WTC11 (cell line): ENCODE measurements around the gene RABL6. TPM values are rescaled to one million over a fixed set of nuclear protein-coding genes. Genes with fewer than 3 reads are reported as not detected.

Source experiments
- ATAC-seq: fragments of 200-7000 bp; cut with Tn5 transposase; 2 replicates; pipeline ENCODE4 v1.10.0; 2021; ENCODE audit warnings: mild to moderate bottlenecking, moderate library complexity
- CTCF ChIA-PET: fragments of 300-600 bp; sonication (Branson Sonifier 250); formaldehyde crosslinking; loops from one replicate; lab custom pipeline; 2021; ENCODE audit warnings: antibody characterized with exemption; lab: Charles Lee
- POLR2A ChIA-PET: fragments of 350-600 bp; sonication (Branson Sonifier 250); formaldehyde crosslinking; loops from one replicate; lab custom pipeline; 2021; ENCODE audit warnings: antibody characterized with exemption; lab: Charles Lee
- DNase-seq: peaks from one replicate; pipeline ENCODE4 v3.0.0; 2021; ENCODE audit warnings: low spot score
- H3K27ac Mint-ChIP-seq: 2 replicates; pipeline ENCODE4 v1.8.0; 2021; ENCODE audit warnings: mixed read lengths
- H3K27me3 Mint-ChIP-seq: 2 replicates; pipeline ENCODE4 v1.8.0; 2021; ENCODE audit warnings: low read depth, mild to moderate bottlenecking, moderate library complexity, mixed read lengths
- H3K36me3 Mint-ChIP-seq: 2 replicates; pipeline ENCODE4 v1.8.0; 2021; ENCODE audit warnings: mixed read lengths
- H3K4me1 Mint-ChIP-seq: 2 replicates; pipeline ENCODE4 v1.8.0; 2022; ENCODE audit warnings: mixed read lengths
- H3K4me3 Mint-ChIP-seq: 2 replicates; pipeline ENCODE4 v1.8.0; 2021; ENCODE audit warnings: mild to moderate bottlenecking, moderate library complexity, mixed read lengths
- H3K9me3 Mint-ChIP-seq: 2 replicates; pipeline ENCODE4 v1.8.0; 2021; ENCODE audit warnings: mixed read lengths
- ATF1 ChIP-seq: sonication (generic); formaldehyde crosslinking; IDR thresholded peaks from 2 replicates; pipeline ENCODE4 v1.8.1; 2023; ENCODE audit warnings: mild to moderate bottlenecking, moderate library complexity, missing genetic modification reagents
- EMX1 ChIP-seq: fragments of 250-450 bp; sonication (Bioruptor Pico); IDR thresholded peaks from 2 replicates; pipeline ENCODE4 v1.8.0; 2021; ENCODE audit warnings: mild to moderate bottlenecking
- GABPB1 ChIP-seq: sonication (generic); formaldehyde crosslinking; IDR thresholded peaks from 2 replicates; pipeline ENCODE4 v1.8.1; 2023; ENCODE audit warnings: mild to moderate bottlenecking, missing genetic modification reagents
- IRF2 ChIP-seq: sonication (generic); formaldehyde crosslinking; IDR thresholded peaks from 2 replicates; pipeline ENCODE4 v1.8.0; 2022; ENCODE audit warnings: low read depth, missing genetic modification reagents, borderline replicate concordance
- MYBL2 ChIP-seq: sonication (generic); formaldehyde crosslinking; IDR thresholded peaks from 2 replicates; pipeline ENCODE4 v1.8.1; 2023; ENCODE audit warnings: mild to moderate bottlenecking, moderate library complexity, missing genetic modification reagents
- NFATC4 ChIP-seq: fragments of 250-450 bp; sonication (Bioruptor Pico); IDR thresholded peaks from 2 replicates; pipeline ENCODE4 v1.9.0; 2021; ENCODE audit warnings: mild to moderate bottlenecking
- NR1H2 ChIP-seq: sonication (generic); formaldehyde crosslinking; IDR thresholded peaks from 2 replicates; pipeline ENCODE4 v1.9.0; 2021; ENCODE audit warnings: mild to moderate bottlenecking, moderate library complexity, missing genetic modification reagents
- NR3C1 ChIP-seq: sonication (generic); formaldehyde crosslinking; conservative IDR thresholded peaks from 2 replicates; pipeline ENCODE4 v1.8.1; 2023; ENCODE audit warnings: low read depth, mild to moderate bottlenecking, missing genetic modification reagents
- TEAD4 ChIP-seq: sonication (generic); formaldehyde crosslinking; IDR thresholded peaks from 2 replicates; pipeline ENCODE4 v1.8.0; 2022; ENCODE audit warnings: mild to moderate bottlenecking, missing genetic modification reagents
- TP53 ChIP-seq: sonication (generic); formaldehyde crosslinking; IDR thresholded peaks from 2 replicates; pipeline ENCODE4 v1.8.1; 2023; ENCODE audit warnings: mild to moderate bottlenecking, missing genetic modification reagents
- ZNF121 ChIP-seq: sonication (generic); formaldehyde crosslinking; IDR thresholded peaks from 2 replicates; pipeline ENCODE4 v1.8.0; 2023; ENCODE audit warnings: missing genetic modification reagents
- total RNA-seq: library from RNA; stranded (reverse); gene quantifications from 3 replicates; pipeline ENCODE4 v1.2.3, GENCODE V29; 2021
- TF ChIP-seq, protein P1 (sequence below): sonication (generic); formaldehyde crosslinking; IDR thresholded peaks from 2 replicates; pipeline ENCODE4 v1.8.1; 2023; ENCODE audit warnings: mild to moderate bottlenecking, moderate library complexity, missing genetic modification reagents
- TF ChIP-seq, protein P2 (sequence below): sonication (generic); formaldehyde crosslinking; IDR thresholded peaks from 2 replicates; pipeline ENCODE4 v1.8.0; 2022; ENCODE audit warnings: mild to moderate bottlenecking, missing genetic modification reagents
- TF ChIP-seq, protein P3 (sequence below): sonication (generic); formaldehyde crosslinking; IDR thresholded peaks from 2 replicates; pipeline ENCODE4 v1.8.0; 2023; ENCODE audit warnings: mild to moderate bottlenecking, missing genetic modification reagents
- TF ChIP-seq, protein P4 (sequence below): sonication (generic); formaldehyde crosslinking; IDR thresholded peaks from 2 replicates; pipeline ENCODE4 v1.8.1; 2022; ENCODE audit warnings: low read depth, missing genetic modification reagents, borderline replicate concordance
- TF ChIP-seq, protein P5 (sequence below): sonication (generic); formaldehyde crosslinking; conservative IDR thresholded peaks from 2 replicates; pipeline ENCODE4 v1.8.1; 2023; ENCODE audit warnings: mild to moderate bottlenecking, low read depth, missing genetic modification reagents, moderate library complexity
- TF ChIP-seq, protein P6 (sequence below): fragments of 200-600 bp; IDR thresholded peaks from 2 replicates; pipeline ENCODE4 v1.8.0; 2022; ENCODE audit warnings: antibody characterized with exemption
- TF ChIP-seq, protein P7 (sequence below): sonication (generic); formaldehyde crosslinking; IDR thresholded peaks from 2 replicates; pipeline ENCODE4 v1.8.0; 2022; ENCODE audit warnings: mild to moderate bottlenecking, missing genetic modification reagents
- TF ChIP-seq, protein P8 (sequence below): sonication (generic); formaldehyde crosslinking; IDR thresholded peaks from 2 replicates; pipeline ENCODE4 v1.8.0; 2022; ENCODE audit warnings: mild to moderate bottlenecking, missing genetic modification reagents

The RABL6 gene
- total RNA-seq, 1 experiment from 2014 or later: 171 TPM

DNA sequence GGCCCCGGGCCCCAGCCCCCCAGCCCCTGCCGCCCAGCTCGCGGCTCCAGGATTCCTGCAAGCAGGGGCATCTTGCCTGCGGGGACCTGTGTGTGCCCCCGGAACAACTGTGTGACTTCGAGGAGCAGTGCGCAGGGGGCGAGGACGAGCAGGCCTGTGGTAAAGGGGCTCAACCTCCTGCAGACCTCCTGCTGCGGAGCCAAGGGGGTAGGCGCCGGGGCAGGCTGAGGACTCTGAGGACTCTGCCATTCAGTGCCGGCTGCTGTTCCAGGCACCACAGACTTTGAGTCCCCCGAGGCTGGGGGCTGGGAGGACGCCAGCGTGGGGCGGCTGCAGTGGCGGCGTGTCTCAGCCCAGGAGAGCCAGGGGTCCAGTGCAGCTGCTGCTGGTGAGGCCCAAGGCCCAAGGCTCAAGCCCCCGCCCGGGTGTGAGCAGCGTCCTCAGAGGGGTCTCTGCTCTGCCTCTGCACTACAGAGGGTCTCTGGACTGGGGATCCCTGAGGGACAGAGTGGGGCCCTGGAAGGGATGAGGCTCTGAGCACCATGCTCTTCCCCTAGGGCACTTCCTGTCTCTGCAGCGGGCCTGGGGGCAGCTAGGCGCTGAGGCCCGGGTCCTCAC is 47.8 kb downstream of the RABL6 start (continued):
- TF ChIP-seq, protein P1, sequence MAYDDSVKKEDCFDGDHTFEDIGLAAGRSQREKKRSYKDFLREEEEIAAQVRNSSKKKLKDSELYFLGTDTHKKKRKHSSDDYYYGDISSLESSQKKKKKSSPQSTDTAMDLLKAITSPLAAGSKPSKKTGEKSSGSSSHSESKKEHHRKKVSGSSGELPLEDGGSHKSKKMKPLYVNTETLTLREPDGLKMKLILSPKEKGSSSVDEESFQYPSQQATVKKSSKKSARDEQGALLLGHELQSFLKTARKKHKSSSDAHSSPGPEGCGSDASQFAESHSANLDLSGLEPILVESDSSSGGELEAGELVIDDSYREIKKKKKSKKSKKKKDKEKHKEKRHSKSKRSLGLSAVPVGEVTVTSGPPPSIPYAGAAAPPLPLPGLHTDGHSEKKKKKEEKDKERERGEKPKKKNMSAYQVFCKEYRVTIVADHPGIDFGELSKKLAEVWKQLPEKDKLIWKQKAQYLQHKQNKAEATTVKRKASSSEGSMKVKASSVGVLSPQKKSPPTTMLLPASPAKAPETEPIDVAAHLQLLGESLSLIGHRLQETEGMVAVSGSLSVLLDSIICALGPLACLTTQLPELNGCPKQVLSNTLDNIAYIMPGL (CRISPR knock-in tag): no peak
- TF ChIP-seq, protein P2, sequence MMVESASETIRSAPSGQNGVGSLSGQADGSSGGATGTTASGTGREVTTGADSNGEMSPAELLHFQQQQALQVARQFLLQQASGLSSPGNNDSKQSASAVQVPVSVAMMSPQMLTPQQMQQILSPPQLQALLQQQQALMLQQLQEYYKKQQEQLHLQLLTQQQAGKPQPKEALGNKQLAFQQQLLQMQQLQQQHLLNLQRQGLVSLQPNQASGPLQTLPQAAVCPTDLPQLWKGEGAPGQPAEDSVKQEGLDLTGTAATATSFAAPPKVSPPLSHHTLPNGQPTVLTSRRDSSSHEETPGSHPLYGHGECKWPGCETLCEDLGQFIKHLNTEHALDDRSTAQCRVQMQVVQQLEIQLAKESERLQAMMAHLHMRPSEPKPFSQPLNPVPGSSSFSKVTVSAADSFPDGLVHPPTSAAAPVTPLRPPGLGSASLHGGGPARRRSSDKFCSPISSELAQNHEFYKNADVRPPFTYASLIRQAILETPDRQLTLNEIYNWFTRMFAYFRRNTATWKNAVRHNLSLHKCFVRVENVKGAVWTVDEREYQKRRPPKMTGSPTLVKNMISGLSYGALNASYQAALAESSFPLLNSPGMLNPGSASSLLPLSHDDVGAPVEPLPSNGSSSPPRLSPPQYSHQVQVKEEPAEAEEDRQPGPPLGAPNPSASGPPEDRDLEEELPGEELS: no peak
- TF ChIP-seq, protein P3, sequence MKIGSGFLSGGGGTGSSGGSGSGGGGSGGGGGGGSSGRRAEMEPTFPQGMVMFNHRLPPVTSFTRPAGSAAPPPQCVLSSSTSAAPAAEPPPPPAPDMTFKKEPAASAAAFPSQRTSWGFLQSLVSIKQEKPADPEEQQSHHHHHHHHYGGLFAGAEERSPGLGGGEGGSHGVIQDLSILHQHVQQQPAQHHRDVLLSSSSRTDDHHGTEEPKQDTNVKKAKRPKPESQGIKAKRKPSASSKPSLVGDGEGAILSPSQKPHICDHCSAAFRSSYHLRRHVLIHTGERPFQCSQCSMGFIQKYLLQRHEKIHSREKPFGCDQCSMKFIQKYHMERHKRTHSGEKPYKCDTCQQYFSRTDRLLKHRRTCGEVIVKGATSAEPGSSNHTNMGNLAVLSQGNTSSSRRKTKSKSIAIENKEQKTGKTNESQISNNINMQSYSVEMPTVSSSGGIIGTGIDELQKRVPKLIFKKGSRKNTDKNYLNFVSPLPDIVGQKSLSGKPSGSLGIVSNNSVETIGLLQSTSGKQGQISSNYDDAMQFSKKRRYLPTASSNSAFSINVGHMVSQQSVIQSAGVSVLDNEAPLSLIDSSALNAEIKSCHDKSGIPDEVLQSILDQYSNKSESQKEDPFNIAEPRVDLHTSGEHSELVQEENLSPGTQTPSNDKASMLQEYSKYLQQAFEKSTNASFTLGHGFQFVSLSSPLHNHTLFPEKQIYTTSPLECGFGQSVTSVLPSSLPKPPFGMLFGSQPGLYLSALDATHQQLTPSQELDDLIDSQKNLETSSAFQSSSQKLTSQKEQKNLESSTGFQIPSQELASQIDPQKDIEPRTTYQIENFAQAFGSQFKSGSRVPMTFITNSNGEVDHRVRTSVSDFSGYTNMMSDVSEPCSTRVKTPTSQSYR: no peak
- TF ChIP-seq, all 79 proteins: peak for 0

DNA sequence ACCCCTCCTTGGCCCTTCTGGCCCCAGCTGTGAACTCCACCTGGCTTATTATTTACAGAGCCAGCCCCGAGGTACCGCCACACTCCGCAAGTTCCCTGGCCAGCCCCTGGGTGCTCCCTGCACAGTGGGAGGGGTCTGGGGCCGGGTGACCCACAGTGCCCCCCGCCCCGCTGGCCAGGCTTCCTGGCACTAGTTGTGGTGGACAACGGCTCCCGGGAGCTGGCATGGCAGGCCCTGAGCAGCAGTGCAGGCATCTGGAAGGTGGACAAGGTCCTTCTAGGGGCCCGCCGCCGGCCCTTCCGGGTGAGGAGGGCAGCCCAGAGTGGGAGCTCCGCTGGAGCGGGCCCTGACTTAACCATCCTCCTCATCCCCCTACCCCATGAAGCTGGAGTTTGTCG is 48.3 kb downstream of the RABL6 start:
- H3K4me3 Mint-ChIP-seq: no peak overlapping the region
- no peak overlapping the region for H3K27ac Mint-ChIP-seq
- peak; percentile 8 for DNase-seq

More for the DNA sequence above, 48.3 kb downstream of the RABL6 start:
- ChIA-PET POLR2A (interaction anchor here (1.1 kb wide), 1 partner anchor 9 kb away, joined by 5 read pairs; no protein-coding TSS in a partner anchor), CTCF (interaction anchor here (0.8 to 3.0 kb wide), 4 partner anchors 12 to 93 kb away, joined by 3 to 13 read pairs (median 5); partner anchors contain the start of gene AJM1)
- Mint-ChIP-seq H3K4me1 (no peaks in the 10 kb centered on the region), H3K27me3 (no peaks in the 10 kb centered on the region), H3K9me3 (no peaks in the 10 kb centered on the region), H3K36me3 (no peaks in the 10 kb centered on the region)
- no peak for TF ChIP-seq TP53 (CRISPR knock-in tag)
- TF ChIP-seq, protein P4, sequence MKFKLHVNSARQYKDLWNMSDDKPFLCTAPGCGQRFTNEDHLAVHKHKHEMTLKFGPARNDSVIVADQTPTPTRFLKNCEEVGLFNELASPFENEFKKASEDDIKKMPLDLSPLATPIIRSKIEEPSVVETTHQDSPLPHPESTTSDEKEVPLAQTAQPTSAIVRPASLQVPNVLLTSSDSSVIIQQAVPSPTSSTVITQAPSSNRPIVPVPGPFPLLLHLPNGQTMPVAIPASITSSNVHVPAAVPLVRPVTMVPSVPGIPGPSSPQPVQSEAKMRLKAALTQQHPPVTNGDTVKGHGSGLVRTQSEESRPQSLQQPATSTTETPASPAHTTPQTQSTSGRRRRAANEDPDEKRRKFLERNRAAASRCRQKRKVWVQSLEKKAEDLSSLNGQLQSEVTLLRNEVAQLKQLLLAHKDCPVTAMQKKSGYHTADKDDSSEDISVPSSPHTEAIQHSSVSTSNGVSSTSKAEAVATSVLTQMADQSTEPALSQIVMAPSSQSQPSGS: no peak
- no peak for TF ChIP-seq TEAD4 (CRISPR knock-in tag)
- no peak for TF ChIP-seq MYBL2 (CRISPR knock-in tag)
- TF ChIP-seq, protein P1 (CRISPR knock-in tag): no peak
- no peak for TF ChIP-seq IRF2 (CRISPR knock-in tag)
- no peak for TF ChIP-seq EMX1 (CRISPR knock-in tag)
- TF ChIP-seq ZNF121: no peak
- TF ChIP-seq NR3C1 (CRISPR knock-in tag): no peak
- no peak for TF ChIP-seq GABPB1 (CRISPR knock-in tag)
- TF ChIP-seq, protein P5, sequence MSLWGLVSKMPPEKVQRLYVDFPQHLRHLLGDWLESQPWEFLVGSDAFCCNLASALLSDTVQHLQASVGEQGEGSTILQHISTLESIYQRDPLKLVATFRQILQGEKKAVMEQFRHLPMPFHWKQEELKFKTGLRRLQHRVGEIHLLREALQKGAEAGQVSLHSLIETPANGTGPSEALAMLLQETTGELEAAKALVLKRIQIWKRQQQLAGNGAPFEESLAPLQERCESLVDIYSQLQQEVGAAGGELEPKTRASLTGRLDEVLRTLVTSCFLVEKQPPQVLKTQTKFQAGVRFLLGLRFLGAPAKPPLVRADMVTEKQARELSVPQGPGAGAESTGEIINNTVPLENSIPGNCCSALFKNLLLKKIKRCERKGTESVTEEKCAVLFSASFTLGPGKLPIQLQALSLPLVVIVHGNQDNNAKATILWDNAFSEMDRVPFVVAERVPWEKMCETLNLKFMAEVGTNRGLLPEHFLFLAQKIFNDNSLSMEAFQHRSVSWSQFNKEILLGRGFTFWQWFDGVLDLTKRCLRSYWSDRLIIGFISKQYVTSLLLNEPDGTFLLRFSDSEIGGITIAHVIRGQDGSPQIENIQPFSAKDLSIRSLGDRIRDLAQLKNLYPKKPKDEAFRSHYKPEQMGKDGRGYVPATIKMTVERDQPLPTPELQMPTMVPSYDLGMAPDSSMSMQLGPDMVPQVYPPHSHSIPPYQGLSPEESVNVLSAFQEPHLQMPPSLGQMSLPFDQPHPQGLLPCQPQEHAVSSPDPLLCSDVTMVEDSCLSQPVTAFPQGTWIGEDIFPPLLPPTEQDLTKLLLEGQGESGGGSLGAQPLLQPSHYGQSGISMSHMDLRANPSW (CRISPR knock-in tag): no peak
- TF ChIP-seq, protein P6, sequence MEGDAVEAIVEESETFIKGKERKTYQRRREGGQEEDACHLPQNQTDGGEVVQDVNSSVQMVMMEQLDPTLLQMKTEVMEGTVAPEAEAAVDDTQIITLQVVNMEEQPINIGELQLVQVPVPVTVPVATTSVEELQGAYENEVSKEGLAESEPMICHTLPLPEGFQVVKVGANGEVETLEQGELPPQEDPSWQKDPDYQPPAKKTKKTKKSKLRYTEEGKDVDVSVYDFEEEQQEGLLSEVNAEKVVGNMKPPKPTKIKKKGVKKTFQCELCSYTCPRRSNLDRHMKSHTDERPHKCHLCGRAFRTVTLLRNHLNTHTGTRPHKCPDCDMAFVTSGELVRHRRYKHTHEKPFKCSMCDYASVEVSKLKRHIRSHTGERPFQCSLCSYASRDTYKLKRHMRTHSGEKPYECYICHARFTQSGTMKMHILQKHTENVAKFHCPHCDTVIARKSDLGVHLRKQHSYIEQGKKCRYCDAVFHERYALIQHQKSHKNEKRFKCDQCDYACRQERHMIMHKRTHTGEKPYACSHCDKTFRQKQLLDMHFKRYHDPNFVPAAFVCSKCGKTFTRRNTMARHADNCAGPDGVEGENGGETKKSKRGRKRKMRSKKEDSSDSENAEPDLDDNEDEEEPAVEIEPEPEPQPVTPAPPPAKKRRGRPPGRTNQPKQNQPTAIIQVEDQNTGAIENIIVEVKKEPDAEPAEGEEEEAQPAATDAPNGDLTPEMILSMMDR: no peak
- no peak for TF ChIP-seq ATF1 (CRISPR knock-in tag)
- TF ChIP-seq NFATC4 (CRISPR knock-in tag): no peak
- TF ChIP-seq, protein P7, sequence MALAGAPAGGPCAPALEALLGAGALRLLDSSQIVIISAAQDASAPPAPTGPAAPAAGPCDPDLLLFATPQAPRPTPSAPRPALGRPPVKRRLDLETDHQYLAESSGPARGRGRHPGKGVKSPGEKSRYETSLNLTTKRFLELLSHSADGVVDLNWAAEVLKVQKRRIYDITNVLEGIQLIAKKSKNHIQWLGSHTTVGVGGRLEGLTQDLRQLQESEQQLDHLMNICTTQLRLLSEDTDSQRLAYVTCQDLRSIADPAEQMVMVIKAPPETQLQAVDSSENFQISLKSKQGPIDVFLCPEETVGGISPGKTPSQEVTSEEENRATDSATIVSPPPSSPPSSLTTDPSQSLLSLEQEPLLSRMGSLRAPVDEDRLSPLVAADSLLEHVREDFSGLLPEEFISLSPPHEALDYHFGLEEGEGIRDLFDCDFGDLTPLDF: no peak
- TF ChIP-seq, protein P8, sequence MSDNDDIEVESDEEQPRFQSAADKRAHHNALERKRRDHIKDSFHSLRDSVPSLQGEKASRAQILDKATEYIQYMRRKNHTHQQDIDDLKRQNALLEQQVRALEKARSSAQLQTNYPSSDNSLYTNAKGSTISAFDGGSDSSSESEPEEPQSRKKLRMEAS (CRISPR knock-in tag): no peak
- no peak for TF ChIP-seq NR1H2 (CRISPR knock-in tag)
- no peak for ATAC-seq
